ENCODE data around the gene ZSCAN25. TPM values are rescaled to one million over a fixed set of nuclear protein-coding genes. Genes with fewer than 3 reads are reported as not detected.

Gene ZSCAN25
- total RNA-seq, 6 experiments from 2014 or later = 4.5 to 7.4 (median 6.0) TPM

DNA sequence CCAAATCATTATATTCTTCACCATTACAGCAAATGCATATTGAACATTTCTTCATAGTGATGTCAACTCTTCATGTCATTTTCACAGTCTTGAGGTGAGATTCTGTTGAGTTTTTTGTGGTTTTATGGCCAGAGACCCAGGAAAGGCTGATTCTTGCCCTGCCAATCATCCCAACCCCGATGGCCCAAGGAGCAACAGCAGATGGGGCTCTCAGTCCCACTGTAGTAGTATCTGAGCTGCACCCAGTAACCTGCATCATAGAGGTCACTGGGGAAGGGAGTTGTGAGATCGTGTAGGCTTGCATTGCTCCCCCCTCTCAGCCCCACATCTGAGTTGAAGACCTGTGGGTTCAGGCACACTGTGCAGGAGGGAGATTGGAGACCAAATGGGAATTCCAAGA, 26.7 kb downstream of the ZSCAN25 start:
- H3K36me3 ChIP-seq = peaks cover 0 to 2% (median 0%) of the 10 kb centered on the region in 4 donors
- DNase-seq = no peak
- no peak for ATAC-seq
- WGBS (ENCODE audit: insufficient coverage, low coverage, low lambda C conversion rate, missing lambda C conversion rate) = 100% methylated on average over 2 of the region's 2 CpGs
- H3K9me3 ChIP-seq = no peaks in the 10 kb centered on the region
- intact Hi-C loops (cut with DNase I) = no loop called here
- H3K27ac ChIP-seq = no peak overlapping the region
- no peaks in the 10 kb centered on the region for H3K4me1 ChIP-seq
- H3K27me3 ChIP-seq = no peaks in the 10 kb centered on the region
- no peak overlapping the region for H3K4me3 ChIP-seq
- TF ChIP-seq POLR2A (IDR thresholded peaks at IDR 0.05) = no peak
- TF ChIP-seq, protein P1, sequence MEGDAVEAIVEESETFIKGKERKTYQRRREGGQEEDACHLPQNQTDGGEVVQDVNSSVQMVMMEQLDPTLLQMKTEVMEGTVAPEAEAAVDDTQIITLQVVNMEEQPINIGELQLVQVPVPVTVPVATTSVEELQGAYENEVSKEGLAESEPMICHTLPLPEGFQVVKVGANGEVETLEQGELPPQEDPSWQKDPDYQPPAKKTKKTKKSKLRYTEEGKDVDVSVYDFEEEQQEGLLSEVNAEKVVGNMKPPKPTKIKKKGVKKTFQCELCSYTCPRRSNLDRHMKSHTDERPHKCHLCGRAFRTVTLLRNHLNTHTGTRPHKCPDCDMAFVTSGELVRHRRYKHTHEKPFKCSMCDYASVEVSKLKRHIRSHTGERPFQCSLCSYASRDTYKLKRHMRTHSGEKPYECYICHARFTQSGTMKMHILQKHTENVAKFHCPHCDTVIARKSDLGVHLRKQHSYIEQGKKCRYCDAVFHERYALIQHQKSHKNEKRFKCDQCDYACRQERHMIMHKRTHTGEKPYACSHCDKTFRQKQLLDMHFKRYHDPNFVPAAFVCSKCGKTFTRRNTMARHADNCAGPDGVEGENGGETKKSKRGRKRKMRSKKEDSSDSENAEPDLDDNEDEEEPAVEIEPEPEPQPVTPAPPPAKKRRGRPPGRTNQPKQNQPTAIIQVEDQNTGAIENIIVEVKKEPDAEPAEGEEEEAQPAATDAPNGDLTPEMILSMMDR (IDR thresholded peaks at IDR 0.05) = no peak

DNA sequence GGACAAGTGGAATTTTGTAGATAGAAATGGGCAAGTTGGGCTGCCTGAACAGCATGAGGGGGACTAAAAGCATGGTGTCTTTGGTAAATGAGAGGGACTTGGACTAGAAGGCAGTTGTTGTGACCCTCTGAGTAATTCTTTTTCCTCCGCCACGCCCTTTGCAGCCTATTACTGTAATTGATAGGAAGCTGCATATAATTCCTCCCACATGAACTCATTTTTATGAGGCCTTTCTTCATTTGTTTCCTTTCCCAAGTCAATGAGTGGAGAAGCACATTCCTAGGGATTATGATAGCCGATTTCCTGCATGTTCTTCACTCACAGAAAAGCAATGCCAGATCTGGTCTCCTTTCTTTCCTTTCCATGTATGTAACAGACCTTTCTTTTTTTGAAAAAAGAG, 27.7 kb downstream of the ZSCAN25 start:
- Histone ChIP-seq H3K4me3 (no peak overlapping the region), H3K9me3 (no peaks in the 10 kb centered on the region), H3K27me3 (no peaks in the 10 kb centered on the region), H3K4me1 (no peaks in the 10 kb centered on the region), H3K36me3 (peaks cover 0 to 5% (median under 1%) of the 10 kb centered on the region in 4 donors), H3K27ac (no peak overlapping the region)
- DNase-seq (no peak), ATAC-seq (no peak)
- intact Hi-C loops (cut with DNase I) = no loop called here
- TF ChIP-seq, protein P1 (IDR thresholded peaks at IDR 0.05) = no peak
- no peak for TF ChIP-seq POLR2A (IDR thresholded peaks at IDR 0.05)
- WGBS (ENCODE audit: insufficient coverage, low coverage, low lambda C conversion rate, missing lambda C conversion rate) = 90% methylated on average over 3 of the region's 3 CpGs

GRCh38 chr7:99645590-99645989, 28.8 kb downstream of the ZSCAN25 start:
- 100% methylated on average over 1 of the region's 1 CpG for WGBS (ENCODE audit: insufficient coverage, low coverage, low lambda C conversion rate, missing lambda C conversion rate)

GRCh38 chr7:99648843-99649242, 32.1 kb downstream of the ZSCAN25 start:
- H3K36me3 ChIP-seq = peaks cover 0 to 5% (median under 1%) of the 10 kb centered on the region in 4 donors
- 100% methylated on average over 2 of the region's 2 CpGs for WGBS (ENCODE audit: insufficient coverage, low coverage, low lambda C conversion rate, missing lambda C conversion rate)
- H3K9me3 ChIP-seq = no peaks in the 10 kb centered on the region
- H3K27me3 ChIP-seq = no peaks in the 10 kb centered on the region
- H3K4me3 ChIP-seq = no peak overlapping the region
- H3K27ac ChIP-seq = no peak overlapping the region
- intact Hi-C loops (cut with DNase I) = no loop called here
- no peaks in the 10 kb centered on the region for H3K4me1 ChIP-seq
- no peak for TF ChIP-seq POLR2A (IDR thresholded peaks at IDR 0.05)
- TF ChIP-seq, protein P1 (IDR thresholded peaks at IDR 0.05) = no peak
- DNase-seq (no peak), ATAC-seq (no peak)

More at GRCh38 chr7:99645590-99645989, 28.8 kb downstream of the ZSCAN25 start:
- ATAC-seq = no peak
- H3K4me3 ChIP-seq = no peak overlapping the region
- H3K9me3 ChIP-seq = no peaks in the 10 kb centered on the region
- intact Hi-C loops (cut with DNase I) = no loop called here
- peaks cover 0 to 5% (median under 1%) of the 10 kb centered on the region in 4 donors for H3K36me3 ChIP-seq
- TF ChIP-seq, protein P1 (IDR thresholded peaks at IDR 0.05) = no peak
- no peak for TF ChIP-seq POLR2A (IDR thresholded peaks at IDR 0.05)
- no peak overlapping the region for H3K27ac ChIP-seq
- no peak for DNase-seq
- no peaks in the 10 kb centered on the region for H3K4me1 ChIP-seq
- no peaks in the 10 kb centered on the region for H3K27me3 ChIP-seq

GRCh38 chr7:99651290-99651689, 34.5 kb downstream of the ZSCAN25 start:
- no peak overlapping the region for H3K4me3 ChIP-seq
- WGBS (ENCODE audit: insufficient coverage, low coverage, low lambda C conversion rate, missing lambda C conversion rate) = 92% methylated on average over 2 of the region's 2 CpGs

More at GRCh38 chr7:99651290-99651689, 34.5 kb downstream of the ZSCAN25 start:
- peak; percentile 13 to 37 (median 18) for ATAC-seq
- Histone ChIP-seq H3K27me3 (no peaks in the 10 kb centered on the region), H3K4me1 (no peaks in the 10 kb centered on the region), H3K36me3 (peaks cover 0 to 5% (median under 1%) of the 10 kb centered on the region in 4 donors), H3K9me3 (no peaks in the 10 kb centered on the region), H3K27ac (no peak overlapping the region)
- DNase-seq = no peak
- TF ChIP-seq, protein P1 (IDR thresholded peaks at IDR 0.05) = no peak
- no peak for TF ChIP-seq POLR2A (IDR thresholded peaks at IDR 0.05)
- intact Hi-C loops (cut with DNase I) = no loop called here

Measured in right lobe of liver (tissue), 6 donors.